ENCODE results near the gene AHDC1. TPM values are rescaled to one million over a fixed set of nuclear protein-coding genes. Genes with fewer than 3 reads are reported as not detected.

AHDC1 gene
- polyA plus RNA-seq, 2 of the 4 experiments (the other 2 are of a cell fraction) = 1.3 to 11.5 TPM

DNA sequence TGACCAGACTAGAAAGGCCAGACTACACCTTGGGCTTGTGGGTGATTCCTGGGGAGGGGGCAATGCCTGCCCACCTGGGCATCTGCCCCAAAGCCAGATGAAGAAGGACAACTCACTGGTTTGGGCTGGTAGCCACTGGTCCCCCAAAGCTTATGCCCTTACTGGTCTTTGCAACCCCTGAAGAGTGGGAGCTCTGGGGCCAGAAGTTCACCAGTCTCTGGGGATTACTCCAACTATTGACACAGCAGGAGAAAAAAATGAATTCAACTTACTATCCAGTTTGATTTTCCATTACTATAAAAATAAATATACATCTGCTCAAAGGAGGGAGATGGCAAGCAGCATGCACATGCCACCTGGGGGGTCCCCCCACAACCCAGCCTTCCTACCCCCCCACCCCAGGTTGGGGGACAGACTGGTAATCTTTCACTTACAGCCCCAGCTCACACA lies 2.6 kb downstream of the AHDC1 start:
- H3K4me1 ChIP-seq = peaks cover 52% of the 10 kb centered on the region
- FAIRE-seq (no peak), ATAC-seq (no peak), DNase-seq (ENCODE audit: low read depth in 1 of 2, low spot score in 1 of 2) (no peak)
- CTCF ChIA-PET = interaction anchor here (1.0 to 23.7 kb wide), 11 partner anchors 9 to 300 kb away, joined by 3 to 314 read pairs (median 7); no protein-coding TSS in a partner anchor
- POLR2A ChIA-PET = interaction anchor here (1.2 to 2.2 kb wide), 2 partner anchors 26 to 44 kb away, joined by 3 to 9 read pairs; no protein-coding TSS in a partner anchor
- H3K9me3 ChIP-seq = no peaks in the 10 kb centered on the region
- H3K4me2 ChIP-seq = peak overlapping the region; percentile 99
- no peak for TF ChIP-seq EP300 (IDR thresholded peaks at IDR 0.05)
- TF ChIP-seq, protein P1, sequence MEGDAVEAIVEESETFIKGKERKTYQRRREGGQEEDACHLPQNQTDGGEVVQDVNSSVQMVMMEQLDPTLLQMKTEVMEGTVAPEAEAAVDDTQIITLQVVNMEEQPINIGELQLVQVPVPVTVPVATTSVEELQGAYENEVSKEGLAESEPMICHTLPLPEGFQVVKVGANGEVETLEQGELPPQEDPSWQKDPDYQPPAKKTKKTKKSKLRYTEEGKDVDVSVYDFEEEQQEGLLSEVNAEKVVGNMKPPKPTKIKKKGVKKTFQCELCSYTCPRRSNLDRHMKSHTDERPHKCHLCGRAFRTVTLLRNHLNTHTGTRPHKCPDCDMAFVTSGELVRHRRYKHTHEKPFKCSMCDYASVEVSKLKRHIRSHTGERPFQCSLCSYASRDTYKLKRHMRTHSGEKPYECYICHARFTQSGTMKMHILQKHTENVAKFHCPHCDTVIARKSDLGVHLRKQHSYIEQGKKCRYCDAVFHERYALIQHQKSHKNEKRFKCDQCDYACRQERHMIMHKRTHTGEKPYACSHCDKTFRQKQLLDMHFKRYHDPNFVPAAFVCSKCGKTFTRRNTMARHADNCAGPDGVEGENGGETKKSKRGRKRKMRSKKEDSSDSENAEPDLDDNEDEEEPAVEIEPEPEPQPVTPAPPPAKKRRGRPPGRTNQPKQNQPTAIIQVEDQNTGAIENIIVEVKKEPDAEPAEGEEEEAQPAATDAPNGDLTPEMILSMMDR (IDR thresholded peaks at IDR 0.05) = no peak
- no peak for TF ChIP-seq HOXB5 (CRISPR knock-in tag; IDR thresholded peaks at IDR 0.05)
- no peak for TF ChIP-seq ZNF302 (CRISPR knock-in tag; IDR thresholded peaks at IDR 0.05)
- no peak for TF ChIP-seq CHD2 (IDR thresholded peaks at IDR 0.05; ENCODE audit: low read length, partially characterized antibody)
- no peak for TF ChIP-seq NR3C1 (IDR thresholded peaks at IDR 0.05)
- TF ChIP-seq, protein P2, sequence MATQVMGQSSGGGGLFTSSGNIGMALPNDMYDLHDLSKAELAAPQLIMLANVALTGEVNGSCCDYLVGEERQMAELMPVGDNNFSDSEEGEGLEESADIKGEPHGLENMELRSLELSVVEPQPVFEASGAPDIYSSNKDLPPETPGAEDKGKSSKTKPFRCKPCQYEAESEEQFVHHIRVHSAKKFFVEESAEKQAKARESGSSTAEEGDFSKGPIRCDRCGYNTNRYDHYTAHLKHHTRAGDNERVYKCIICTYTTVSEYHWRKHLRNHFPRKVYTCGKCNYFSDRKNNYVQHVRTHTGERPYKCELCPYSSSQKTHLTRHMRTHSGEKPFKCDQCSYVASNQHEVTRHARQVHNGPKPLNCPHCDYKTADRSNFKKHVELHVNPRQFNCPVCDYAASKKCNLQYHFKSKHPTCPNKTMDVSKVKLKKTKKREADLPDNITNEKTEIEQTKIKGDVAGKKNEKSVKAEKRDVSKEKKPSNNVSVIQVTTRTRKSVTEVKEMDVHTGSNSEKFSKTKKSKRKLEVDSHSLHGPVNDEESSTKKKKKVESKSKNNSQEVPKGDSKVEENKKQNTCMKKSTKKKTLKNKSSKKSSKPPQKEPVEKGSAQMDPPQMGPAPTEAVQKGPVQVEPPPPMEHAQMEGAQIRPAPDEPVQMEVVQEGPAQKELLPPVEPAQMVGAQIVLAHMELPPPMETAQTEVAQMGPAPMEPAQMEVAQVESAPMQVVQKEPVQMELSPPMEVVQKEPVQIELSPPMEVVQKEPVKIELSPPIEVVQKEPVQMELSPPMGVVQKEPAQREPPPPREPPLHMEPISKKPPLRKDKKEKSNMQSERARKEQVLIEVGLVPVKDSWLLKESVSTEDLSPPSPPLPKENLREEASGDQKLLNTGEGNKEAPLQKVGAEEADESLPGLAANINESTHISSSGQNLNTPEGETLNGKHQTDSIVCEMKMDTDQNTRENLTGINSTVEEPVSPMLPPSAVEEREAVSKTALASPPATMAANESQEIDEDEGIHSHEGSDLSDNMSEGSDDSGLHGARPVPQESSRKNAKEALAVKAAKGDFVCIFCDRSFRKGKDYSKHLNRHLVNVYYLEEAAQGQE (IDR thresholded peaks at IDR 0.05) = no peak
- no peak for TF ChIP-seq CBX2 (IDR thresholded peaks at IDR 0.05; ENCODE audit: borderline replicate concordance, low read depth)
- peak overlapping the region; percentile 90; the same call in 2 of the 3 replicates for H3K4me3 ChIP-seq
- peak overlapping the region; percentile 83 to 89; a peak in 5 of 6 replicates for H3K27ac ChIP-seq

DNA sequence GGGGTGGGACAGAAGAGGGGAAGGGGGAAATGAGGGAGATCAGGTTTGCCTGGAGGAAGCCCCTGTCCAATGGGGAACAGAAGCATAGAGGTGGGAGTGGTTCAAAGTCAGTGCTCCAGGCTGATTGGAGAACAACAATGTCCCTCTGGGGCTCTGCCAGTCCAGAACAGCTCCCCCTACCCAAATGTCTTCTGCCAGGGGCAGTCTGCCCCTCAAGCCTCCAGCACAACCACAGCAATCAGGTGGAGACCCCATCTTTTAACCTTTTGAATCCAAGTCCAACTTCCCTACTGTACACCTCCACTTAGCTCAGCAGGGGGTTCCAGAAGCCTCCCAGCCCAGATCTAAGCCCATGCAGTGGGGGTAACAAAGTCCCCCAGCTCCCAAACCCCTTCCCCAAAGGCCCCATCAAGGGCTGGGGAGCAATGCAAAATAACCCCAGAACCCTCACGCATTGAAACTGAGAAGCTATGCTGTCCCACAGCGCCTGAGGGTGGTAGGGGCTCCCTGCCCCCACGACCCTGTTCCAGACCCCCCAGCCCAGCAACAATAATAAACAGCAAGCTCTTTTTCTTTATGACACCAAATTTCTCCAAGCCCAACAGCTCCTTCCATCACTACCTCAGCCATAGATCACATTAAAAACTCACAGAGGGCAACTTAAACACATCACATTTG lies 3.3 kb downstream of the AHDC1 start:
- Histone ChIP-seq H3K4me2 (peak overlapping the region; percentile 99; the same call in 1 of the 3 replicates), H3K4me1 (peaks cover 50% of the 10 kb centered on the region), H3K9me3 (no peaks in the 10 kb centered on the region), H3K27ac (no peak overlapping the region), H3K4me3 (no peak overlapping the region)
- TF ChIP-seq GATA3 (IDR thresholded peaks at IDR 0.05; ENCODE audit: borderline replicate concordance) (no peak), NPAS2 (CRISPR knock-in tag; IDR thresholded peaks at IDR 0.05; ENCODE audit: borderline replicate concordance) (no peak), POLR2A (IDR thresholded peaks at IDR 0.05; ENCODE audit: low read length) (no peak), HOXB5 (CRISPR knock-in tag; IDR thresholded peaks at IDR 0.05) (no peak), RNF2 (IDR thresholded peaks at IDR 0.05; ENCODE audit: borderline replicate concordance, low read depth) (no peak), CBX2 (IDR thresholded peaks at IDR 0.05; ENCODE audit: borderline replicate concordance, low read depth) (no peak)
- no peak for DNase-seq (ENCODE audit: low read depth in 1 of 2, low spot score in 1 of 2)
- ChIA-PET CTCF (interaction anchor here (0.6 to 23.7 kb wide), 13 partner anchors 9 to 401 kb away, joined by 3 to 314 read pairs (median 4); no protein-coding TSS in a partner anchor), POLR2A (interaction anchor here (0.5 to 2.2 kb wide), 2 partner anchors 20 to 44 kb away, joined by 4 to 9 read pairs; no protein-coding TSS in a partner anchor)
- ATAC-seq = 0 out of 6 replicates have a peak, but pooled peaks of 1 of the 2 experiments have one; percentile 9
- 84% methylated on average over 3 of the region's 3 CpGs for WGBS (ENCODE audit: missing lambda C conversion rate)
- FAIRE-seq = no peak

DNA sequence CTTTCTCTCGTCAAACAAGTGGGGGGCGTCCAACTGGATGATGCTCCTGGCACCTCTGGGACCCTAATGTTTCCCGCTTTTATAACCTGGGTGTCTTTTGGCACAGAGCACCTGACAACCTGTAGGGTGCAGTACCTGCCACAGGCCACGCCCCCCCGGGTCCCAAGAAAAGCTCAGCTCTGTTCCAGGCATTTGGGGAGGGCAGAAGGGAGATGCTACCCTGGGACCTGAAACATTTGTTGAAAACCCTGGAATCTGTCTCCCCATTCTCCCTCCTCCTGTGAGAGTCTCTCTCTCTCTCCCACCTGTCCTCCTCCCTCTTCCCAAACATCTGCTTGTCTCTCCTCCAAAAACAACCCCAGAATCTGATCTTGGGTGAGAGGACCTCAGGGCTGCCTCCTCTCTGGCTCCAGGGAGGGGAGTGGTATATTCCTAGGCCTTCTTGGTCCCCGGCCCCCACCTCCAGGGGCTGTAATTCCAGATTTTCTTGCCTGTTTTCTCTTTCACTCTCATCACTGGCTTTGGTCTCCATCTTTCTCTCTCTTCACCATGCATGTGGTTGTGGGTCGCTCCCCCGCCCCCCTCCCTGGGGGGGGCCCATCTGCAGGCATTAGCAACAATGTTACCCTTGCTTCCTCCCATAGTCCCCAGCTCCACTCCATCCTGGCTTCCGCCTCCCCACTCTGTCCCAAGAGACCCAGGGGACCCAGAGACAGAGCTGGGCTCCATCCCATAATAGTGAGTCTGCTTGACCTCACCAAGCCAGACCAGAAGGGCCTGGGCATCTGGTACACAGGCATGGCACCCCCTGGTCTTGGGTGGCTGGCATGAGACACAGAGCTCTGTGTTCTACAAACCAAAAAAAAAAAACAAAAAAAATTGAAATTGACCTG lies 4.1 kb downstream of the AHDC1 start:
- Histone ChIP-seq H3K4me2 (peak overlapping the region; percentile 57), H3K27ac (peak overlapping the region in 1 of 2 experiments; percentile 77; a peak in 3 of 6 replicates), H3K4me3 (no peak overlapping the region), H3K4me1 (peaks cover 58% of the 10 kb centered on the region), H3K9me3 (no peaks in the 10 kb centered on the region)
- DNase-seq (ENCODE audit: low read depth in 1 of 2, low spot score in 1 of 2) = no peak
- no peak for ATAC-seq
- POLR2A ChIA-PET = interaction anchor here (2.2 kb wide), 1 partner anchor 43 kb away, joined by 9 read pairs; no protein-coding TSS in a partner anchor
- FAIRE-seq = no peak
- TF ChIP-seq NFE2L2 (conservative IDR thresholded peaks at IDR 0.05; ENCODE audit: low read length) = no peak
- no peak for TF ChIP-seq ZFP36 (IDR thresholded peaks at IDR 0.05; ENCODE audit: borderline replicate concordance, partially characterized antibody)
- TF ChIP-seq, protein P3, sequence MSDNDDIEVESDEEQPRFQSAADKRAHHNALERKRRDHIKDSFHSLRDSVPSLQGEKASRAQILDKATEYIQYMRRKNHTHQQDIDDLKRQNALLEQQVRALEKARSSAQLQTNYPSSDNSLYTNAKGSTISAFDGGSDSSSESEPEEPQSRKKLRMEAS (IDR thresholded peaks at IDR 0.05) = no peak
- TF ChIP-seq MYC (IDR thresholded peaks at IDR 0.05; ENCODE audit: borderline replicate concordance, low read length) = no peak
- TF ChIP-seq MAFK (IDR thresholded peaks at IDR 0.05; ENCODE audit: partially characterized antibody) = no peak
- TF ChIP-seq HOXA7 (CRISPR knock-in tag; IDR thresholded peaks at IDR 0.05) = no peak
- no peak for TF ChIP-seq RNF2 (IDR thresholded peaks at IDR 0.05; ENCODE audit: borderline replicate concordance, low read depth)
- TF ChIP-seq FOXS1 (CRISPR knock-in tag; IDR thresholded peaks at IDR 0.05) = no peak
- TF ChIP-seq ZC3H11A (IDR thresholded peaks at IDR 0.05) = no peak
- no peak for TF ChIP-seq HOXB5 (CRISPR knock-in tag; IDR thresholded peaks at IDR 0.05)
- TF ChIP-seq, protein P4, sequence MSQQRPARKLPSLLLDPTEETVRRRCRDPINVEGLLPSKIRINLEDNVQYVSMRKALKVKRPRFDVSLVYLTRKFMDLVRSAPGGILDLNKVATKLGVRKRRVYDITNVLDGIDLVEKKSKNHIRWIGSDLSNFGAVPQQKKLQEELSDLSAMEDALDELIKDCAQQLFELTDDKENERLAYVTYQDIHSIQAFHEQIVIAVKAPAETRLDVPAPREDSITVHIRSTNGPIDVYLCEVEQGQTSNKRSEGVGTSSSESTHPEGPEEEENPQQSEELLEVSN (IDR thresholded peaks at IDR 0.05; ENCODE audit: borderline replicate concordance, low read depth) = no peak
- no peak for TF ChIP-seq CBX2 (IDR thresholded peaks at IDR 0.05; ENCODE audit: borderline replicate concordance, low read depth)
- TF ChIP-seq JUNB (IDR thresholded peaks at IDR 0.05) = no peak
- 55% methylated on average over 8 of the region's 9 CpGs for WGBS (ENCODE audit: missing lambda C conversion rate)
- CTCF ChIA-PET = interaction anchor here (0.6 to 23.7 kb wide), 10 partner anchors 9 to 400 kb away, joined by 3 to 314 read pairs (median 7); no protein-coding TSS in a partner anchor

All from A549 (cell line).